Tibial artery (tissue), 4 donors: ENCODE results near the gene PRKCB.
"Not testable (repeated sequence)": the region's sequence is repeated elsewhere in the genome, so short reads cannot be mapped to it uniquely, and the experiment has no call there.

Experiments used
- DNase-seq, 2 donors: peaks; one replicate each; pipeline ENCODE4 v3.0.0-alpha.2; 2019
- H3K27ac ChIP-seq, 2 donors: fragments of 200-600 bp; sonication (generic) in 1 of 2; 1 replicate in 1 of 2; 2 replicates in 1 of 2; pipeline ENCODE4 v1.5.1; 2018 to 2019; ENCODE audit warnings: mild to moderate bottlenecking in 1 of 2
- H3K27me3 ChIP-seq, 2 donors: fragments of 200-600 bp; sonication (generic) in 1 of 2; one replicate each; pipeline versions ENCODE4 v1.5.1 to v1.6.0; 2016 to 2019
- H3K36me3 ChIP-seq, 3 donors: fragments of 200-600 bp; sonication (generic) in 2 of 3; one replicate each; pipeline ENCODE4 v1.5.1; 2016 to 2019; ENCODE audit warnings: mild to moderate bottlenecking in 2 of 3
- H3K4me1 ChIP-seq, 4 donors: fragments of 200-600 bp; sonication (generic) in 2 of 4; 1 replicate in 3 of 4; 2 replicates in 1 of 4; pipeline ENCODE4 v1.5.1; 2016 to 2019
- H3K4me3 ChIP-seq, 2 donors: fragments of 200-600 bp; sonication (generic) in 1 of 2; 1 replicate in 1 of 2; 2 replicates in 1 of 2; pipeline ENCODE4 v1.5.1; 2018 to 2019; ENCODE audit warnings: mild to moderate bottlenecking in 2 of 2
- H3K9me3 ChIP-seq, 3 donors: fragments of 200-600 bp; sonication (generic) in 1 of 3; one replicate each; pipeline ENCODE4 v1.5.1; 2016 to 2019
- CTCF ChIP-seq, 2 experiments: fragments of 200-600 bp in 1 of 2; fragments of 450-650 bp in 1 of 2; IDR thresholded peaks; one replicate each; pipeline ENCODE4 v1.5.1; 2017 to 2019; ENCODE audit warnings: antibody characterized with exemption in 2 of 2, mild to moderate bottlenecking in 1 of 2, moderate library complexity in 1 of 2
- intact Hi-C: fragments of 100-400 bp; cut with DNase I; formaldehyde crosslinking; loops from one replicate; pipeline ENCODE4 v1.15.0; 2023; ENCODE audit warnings: low total_unique reads

The PRKCB gene

DNA sequence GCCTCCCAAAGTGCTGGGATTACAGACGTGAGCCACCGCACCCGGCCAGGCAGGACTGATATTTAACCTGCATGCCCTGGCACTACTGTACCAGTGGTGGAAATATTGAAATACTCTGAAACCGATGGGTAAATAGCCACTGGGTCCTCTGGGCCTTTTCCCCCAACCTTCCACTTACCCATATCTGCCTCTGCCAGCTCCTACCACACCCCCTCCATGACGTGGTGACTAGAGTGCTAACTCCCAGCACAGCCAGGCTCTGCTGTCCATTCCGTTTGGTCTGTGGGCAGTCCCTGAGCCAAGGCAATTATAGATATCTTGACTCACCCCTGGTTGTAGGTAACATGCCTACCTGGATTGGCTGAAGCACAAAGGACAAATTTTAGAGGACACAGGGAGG, 187.8 kb downstream of the PRKCB start:
- no peak overlapping the region for H3K4me3 ChIP-seq
- intact Hi-C loops: no loop called here
- DNase-seq: no peak
- H3K27me3 ChIP-seq: peaks cover 0 to 8% of the 10 kb centered on the region in 2 donors
- H3K9me3 ChIP-seq: no peaks in the 10 kb centered on the region
- no peaks in the 10 kb centered on the region for H3K4me1 ChIP-seq
- no peak overlapping the region for H3K27ac ChIP-seq
- no peaks in the 10 kb centered on the region for H3K36me3 ChIP-seq
- no peak for TF ChIP-seq CTCF (IDR thresholded peaks at IDR 0.05)

DNA sequence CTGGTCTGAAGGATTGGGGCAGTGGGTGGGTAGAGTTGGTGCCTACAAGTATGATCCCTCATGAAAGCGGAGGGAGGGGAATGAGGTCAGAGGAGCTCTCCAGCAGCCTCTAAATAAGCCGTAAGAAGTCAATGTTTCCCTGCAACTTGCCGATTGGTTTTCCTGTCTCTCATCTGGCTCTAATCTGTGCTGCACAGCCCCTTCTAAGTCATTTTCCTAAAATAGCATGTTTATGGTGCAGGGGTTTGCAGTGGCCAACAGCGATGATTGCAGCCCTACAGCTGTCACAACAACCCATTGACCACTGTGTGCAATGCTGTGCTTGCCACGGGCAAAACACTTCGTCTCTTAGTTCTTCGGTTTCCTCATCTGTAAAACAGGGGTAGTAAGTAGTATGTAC, 189.2 kb downstream of the PRKCB start:
- Histone ChIP-seq H3K36me3 (no peaks in the 10 kb centered on the region), H3K4me3 (no peak overlapping the region), H3K27ac (no peak overlapping the region), H3K27me3 (peaks cover 0 to 8% of the 10 kb centered on the region in 2 donors), H3K4me1 (no peaks in the 10 kb centered on the region), H3K9me3 (no peaks in the 10 kb centered on the region)
- no peak for TF ChIP-seq CTCF (IDR thresholded peaks at IDR 0.05)
- DNase-seq: no peak
- intact Hi-C loops: no loop called here

GRCh38 chr16:24027466-24027865, 191.7 kb downstream of the PRKCB start:
- H3K27me3 ChIP-seq: peaks cover 0 to 8% of the 10 kb centered on the region in 2 donors
- H3K4me1 ChIP-seq: no peaks in the 10 kb centered on the region
- TF ChIP-seq CTCF (IDR thresholded peaks at IDR 0.05): no peak
- no peaks in the 10 kb centered on the region for H3K9me3 ChIP-seq
- no peak overlapping the region for H3K4me3 ChIP-seq
- H3K36me3 ChIP-seq: no peaks in the 10 kb centered on the region
- H3K27ac ChIP-seq: no peak overlapping the region
- DNase-seq: no peak
- intact Hi-C loops: no loop called here

GRCh38 chr16:24029841-24030240, 194.1 kb downstream of the PRKCB start:
- H3K36me3 ChIP-seq, H3K4me1 ChIP-seq, DNase-seq, H3K27ac ChIP-seq, H3K4me3 ChIP-seq, H3K27me3 ChIP-seq, H3K9me3 ChIP-seq: not testable (repeated sequence)
- intact Hi-C loops: loop anchor here (10.0 kb wide), 2 partner anchors 295 to 355 kb away; partner anchors contain the start of gene PLK1

DNA sequence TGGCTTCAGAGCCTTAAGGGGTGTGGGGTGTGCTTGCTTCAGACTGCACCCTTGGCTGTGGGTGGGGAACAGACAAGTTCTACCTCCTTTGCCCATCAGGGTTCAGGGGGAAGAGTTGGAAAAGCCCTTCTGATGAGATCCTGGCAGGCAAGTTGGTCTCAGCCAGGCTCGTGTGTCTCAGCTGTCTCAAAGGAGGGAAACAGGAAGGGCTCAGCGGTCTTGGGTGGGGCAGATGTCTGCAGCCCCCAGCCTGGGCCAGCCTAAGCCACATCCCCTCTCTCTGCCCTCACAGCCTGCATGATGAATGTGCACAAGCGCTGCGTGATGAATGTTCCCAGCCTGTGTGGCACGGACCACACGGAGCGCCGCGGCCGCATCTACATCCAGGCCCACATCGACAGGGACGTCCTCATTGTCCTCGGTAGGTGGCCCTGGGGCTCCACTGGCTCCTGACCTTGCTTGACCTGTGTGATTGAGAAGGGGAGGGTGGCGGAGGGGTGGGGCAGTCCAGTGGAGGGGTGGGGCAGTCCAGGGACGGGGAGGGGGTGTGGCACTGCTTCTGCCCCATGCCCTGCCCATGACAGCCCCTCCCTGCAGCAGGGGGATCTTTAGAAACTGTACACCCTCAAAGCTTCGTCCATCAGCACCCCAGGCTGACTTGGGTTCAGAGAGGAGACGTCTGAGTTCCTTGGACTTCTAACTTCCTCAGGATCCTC, 199.5 kb downstream of the PRKCB start:
- no peak for DNase-seq
- no peak overlapping the region for H3K4me3 ChIP-seq
- intact Hi-C loops: loop anchor here (5.0 to 10.0 kb wide), 4 partner anchors 222 to 360 kb away; partner anchors contain the start of genes CACNG3 and PLK1

More for the DNA sequence above, 199.5 kb downstream of the PRKCB start:
- no peaks in the 10 kb centered on the region for H3K9me3 ChIP-seq
- no peaks in the 10 kb centered on the region for H3K36me3 ChIP-seq
- peaks cover 0 to 18% of the 10 kb centered on the region in 2 donors for H3K27me3 ChIP-seq
- H3K27ac ChIP-seq: no peak overlapping the region
- H3K4me1 ChIP-seq: no peaks in the 10 kb centered on the region
- no peak for TF ChIP-seq CTCF (IDR thresholded peaks at IDR 0.05)
